Measurements from ENCODE around the gene IPO11.

- no peak for TF ChIP-seq CTCF (IDR thresholded peaks at IDR 0.05)
- TF ChIP-seq POLR2A (IDR thresholded peaks at IDR 0.05) = no peak
Observed at GRCh38 chr5:62536232-62536631, 123.7 kb downstream of the IPO11 start.

Measured in thyroid gland (tissue), 4 donors.